ENCODE data around the gene MYO1H.

DNA sequence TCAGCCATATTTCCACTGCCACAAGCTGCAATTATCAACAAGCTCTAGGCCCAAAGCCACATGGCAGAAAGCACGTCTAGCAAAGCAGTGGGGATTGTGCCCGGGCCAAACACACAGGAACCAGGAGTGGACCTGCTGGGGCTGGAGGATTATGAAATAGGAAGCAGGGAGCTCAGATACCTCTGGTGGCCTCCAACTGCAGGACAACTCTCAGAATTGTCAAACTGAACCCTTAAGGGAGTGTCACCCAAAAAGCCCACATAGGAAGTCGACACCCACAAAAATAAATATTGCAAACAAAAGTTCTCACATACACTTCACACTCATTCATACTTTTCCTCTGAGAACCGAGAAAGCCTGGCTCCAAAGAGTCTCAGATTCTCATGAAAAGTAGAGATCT lies 103.3 kb downstream of the MYO1H start:
- TF ChIP-seq, protein P1, sequence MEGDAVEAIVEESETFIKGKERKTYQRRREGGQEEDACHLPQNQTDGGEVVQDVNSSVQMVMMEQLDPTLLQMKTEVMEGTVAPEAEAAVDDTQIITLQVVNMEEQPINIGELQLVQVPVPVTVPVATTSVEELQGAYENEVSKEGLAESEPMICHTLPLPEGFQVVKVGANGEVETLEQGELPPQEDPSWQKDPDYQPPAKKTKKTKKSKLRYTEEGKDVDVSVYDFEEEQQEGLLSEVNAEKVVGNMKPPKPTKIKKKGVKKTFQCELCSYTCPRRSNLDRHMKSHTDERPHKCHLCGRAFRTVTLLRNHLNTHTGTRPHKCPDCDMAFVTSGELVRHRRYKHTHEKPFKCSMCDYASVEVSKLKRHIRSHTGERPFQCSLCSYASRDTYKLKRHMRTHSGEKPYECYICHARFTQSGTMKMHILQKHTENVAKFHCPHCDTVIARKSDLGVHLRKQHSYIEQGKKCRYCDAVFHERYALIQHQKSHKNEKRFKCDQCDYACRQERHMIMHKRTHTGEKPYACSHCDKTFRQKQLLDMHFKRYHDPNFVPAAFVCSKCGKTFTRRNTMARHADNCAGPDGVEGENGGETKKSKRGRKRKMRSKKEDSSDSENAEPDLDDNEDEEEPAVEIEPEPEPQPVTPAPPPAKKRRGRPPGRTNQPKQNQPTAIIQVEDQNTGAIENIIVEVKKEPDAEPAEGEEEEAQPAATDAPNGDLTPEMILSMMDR (IDR thresholded peaks at IDR 0.05 in 8 of 11, conservative IDR thresholded peaks at IDR 0.05 in 3 of 11) = no peak
- TF ChIP-seq POLR2A (IDR thresholded peaks at IDR 0.05) = no peak

Data from spleen (tissue), 7 donors.